Esophagus squamous epithelium (tissue), 5 donors: Measurements from ENCODE around the gene THBS1. TPM values are rescaled to one million over a fixed set of nuclear protein-coding genes. Genes with fewer than 3 reads are reported as not detected.

Source experiments
- DNase-seq: peaks from one replicate; lab custom pipeline; 2025; lab: John Stamatoyannopoulos, UW
- H3K27ac ChIP-seq, 4 donors: fragments of 200-600 bp; sonication (generic); one replicate each; pipeline ENCODE4 v1.5.1; 2016 to 2019; ENCODE audit warnings: mild to moderate bottlenecking in 1 of 4
- H3K27me3 ChIP-seq, 4 donors: fragments of 200-600 bp; sonication (generic); 1 replicate in 3 of 4; 2 replicates in 1 of 4; pipeline versions ENCODE4 v1.5.1 to v1.6.0; 2017 to 2021; ENCODE audit warnings: antibody characterized with exemption in 1 of 4
- H3K36me3 ChIP-seq, 3 donors: fragments of 200-600 bp; sonication (generic); one replicate each; pipeline ENCODE4 v1.5.1; 2016 to 2019
- H3K4me1 ChIP-seq, 3 donors: fragments of 200-600 bp; sonication (generic); one replicate each; pipeline ENCODE4 v1.5.1; 2017 to 2019
- H3K4me3 ChIP-seq, 4 donors: fragments of 200-600 bp; sonication (generic); 1 replicate in 3 of 4; 2 replicates in 1 of 4; pipeline ENCODE4 v1.5.1; 2016 to 2019; ENCODE audit warnings: mild to moderate bottlenecking in 2 of 4, moderate library complexity in 1 of 4
- H3K9me3 ChIP-seq, 3 donors: fragments of 200-600 bp; sonication (generic); one replicate each; pipeline ENCODE4 v1.5.1; 2016 to 2019
- POLR2A ChIP-seq, 4 donors: fragments of 450-650 bp; IDR thresholded peaks; one replicate each; pipeline ENCODE4 v1.6.1; 2017; ENCODE audit warnings: antibody characterized with exemption in 4 of 4, mild to moderate bottlenecking in 4 of 4, moderate library complexity in 3 of 4
- WGBS, 2 donors: methylation state at CpG; one replicate each; pipeline ENCODE4 v1.1.5; 2018; 5-methylcytosine and 5-hydroxymethylcytosine counted together
- intact Hi-C: fragments of 100-400 bp; cut with DNase I; formaldehyde crosslinking; loops from one replicate; pipeline ENCODE4 v1.15.0; 2022
- total RNA-seq, 4 donors: library from RNA; depleted of rRNA; stranded (reverse); fragments of >200 nt; gene quantifications; one replicate each; pipeline ENCODE4 v1.1.0, GENCODE V29; 2016
- TF ChIP-seq, protein P1 (sequence below), 6 experiments: fragments of 450-650 bp in 4 of 6; fragments of 200-600 bp in 2 of 6; sonication (generic) in 2 of 6; IDR thresholded peaks; one replicate each; pipeline ENCODE4 v1.5.1; 2016 to 2019; ENCODE audit warnings: antibody characterized with exemption in 6 of 6, mild to moderate bottlenecking in 4 of 6, moderate library complexity in 4 of 6
- donor health status: DM: yes; HTN: yes; CAD: no.

Gene THBS1
- total RNA-seq, 4 donors from 2014 or later, result 6.3 to 110 (median 63.8) TPM

DNA sequence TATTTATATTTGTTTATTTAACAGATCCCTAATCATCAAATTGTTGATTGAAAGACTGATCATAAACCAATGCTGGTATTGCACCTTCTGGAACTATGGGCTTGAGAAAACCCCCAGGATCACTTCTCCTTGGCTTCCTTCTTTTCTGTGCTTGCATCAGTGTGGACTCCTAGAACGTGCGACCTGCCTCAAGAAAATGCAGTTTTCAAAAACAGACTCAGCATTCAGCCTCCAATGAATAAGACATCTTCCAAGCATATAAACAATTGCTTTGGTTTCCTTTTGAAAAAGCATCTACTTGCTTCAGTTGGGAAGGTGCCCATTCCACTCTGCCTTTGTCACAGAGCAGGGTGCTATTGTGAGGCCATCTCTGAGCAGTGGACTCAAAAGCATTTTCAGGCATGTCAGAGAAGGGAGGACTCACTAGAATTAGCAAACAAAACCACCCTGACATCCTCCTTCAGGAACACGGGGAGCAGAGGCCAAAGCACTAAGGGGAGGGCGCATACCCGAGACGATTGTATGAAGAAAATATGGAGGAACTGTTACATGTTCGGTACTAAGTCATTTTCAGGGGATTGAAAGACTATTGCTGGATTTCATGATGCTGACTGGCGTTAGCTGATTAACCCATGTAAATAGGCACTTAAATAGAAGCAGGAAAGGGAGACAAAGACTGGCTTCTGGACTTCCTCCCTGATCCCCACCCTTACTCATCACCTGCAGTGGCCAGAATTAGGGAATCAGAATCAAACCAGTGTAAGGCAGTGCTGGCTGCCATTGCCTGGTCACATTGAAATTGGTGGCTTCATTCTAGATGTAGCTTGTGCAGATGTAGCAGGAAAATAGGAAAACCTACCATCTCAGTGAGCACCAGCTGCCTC lies 14.7 kb downstream of the THBS1 start:
- no peaks in the 10 kb centered on the region for H3K27me3 ChIP-seq
- H3K4me3 ChIP-seq, result no peak overlapping the region
- peak overlapping the region in 1 of 4 donors; percentile 7 for H3K27ac ChIP-seq
- no peaks in the 10 kb centered on the region for H3K9me3 ChIP-seq
- intact Hi-C loops, result no loop called here
- TF ChIP-seq, protein P1, sequence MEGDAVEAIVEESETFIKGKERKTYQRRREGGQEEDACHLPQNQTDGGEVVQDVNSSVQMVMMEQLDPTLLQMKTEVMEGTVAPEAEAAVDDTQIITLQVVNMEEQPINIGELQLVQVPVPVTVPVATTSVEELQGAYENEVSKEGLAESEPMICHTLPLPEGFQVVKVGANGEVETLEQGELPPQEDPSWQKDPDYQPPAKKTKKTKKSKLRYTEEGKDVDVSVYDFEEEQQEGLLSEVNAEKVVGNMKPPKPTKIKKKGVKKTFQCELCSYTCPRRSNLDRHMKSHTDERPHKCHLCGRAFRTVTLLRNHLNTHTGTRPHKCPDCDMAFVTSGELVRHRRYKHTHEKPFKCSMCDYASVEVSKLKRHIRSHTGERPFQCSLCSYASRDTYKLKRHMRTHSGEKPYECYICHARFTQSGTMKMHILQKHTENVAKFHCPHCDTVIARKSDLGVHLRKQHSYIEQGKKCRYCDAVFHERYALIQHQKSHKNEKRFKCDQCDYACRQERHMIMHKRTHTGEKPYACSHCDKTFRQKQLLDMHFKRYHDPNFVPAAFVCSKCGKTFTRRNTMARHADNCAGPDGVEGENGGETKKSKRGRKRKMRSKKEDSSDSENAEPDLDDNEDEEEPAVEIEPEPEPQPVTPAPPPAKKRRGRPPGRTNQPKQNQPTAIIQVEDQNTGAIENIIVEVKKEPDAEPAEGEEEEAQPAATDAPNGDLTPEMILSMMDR (IDR thresholded peaks at IDR 0.05), result no peak
- TF ChIP-seq POLR2A (IDR thresholded peaks at IDR 0.05), result peak in 1 of 4 donors; percentile 35
- H3K36me3 ChIP-seq, result peaks cover 0 to 59% (median 17%) of the 10 kb centered on the region in 3 donors
- WGBS, 2 donors, result 68 to 82% methylated on average over 8 of the region's 8 CpGs
- no peak for DNase-seq
- H3K4me1 ChIP-seq, result peaks cover 0 to 14% (median under 1%) of the 10 kb centered on the region in 3 donors

DNA sequence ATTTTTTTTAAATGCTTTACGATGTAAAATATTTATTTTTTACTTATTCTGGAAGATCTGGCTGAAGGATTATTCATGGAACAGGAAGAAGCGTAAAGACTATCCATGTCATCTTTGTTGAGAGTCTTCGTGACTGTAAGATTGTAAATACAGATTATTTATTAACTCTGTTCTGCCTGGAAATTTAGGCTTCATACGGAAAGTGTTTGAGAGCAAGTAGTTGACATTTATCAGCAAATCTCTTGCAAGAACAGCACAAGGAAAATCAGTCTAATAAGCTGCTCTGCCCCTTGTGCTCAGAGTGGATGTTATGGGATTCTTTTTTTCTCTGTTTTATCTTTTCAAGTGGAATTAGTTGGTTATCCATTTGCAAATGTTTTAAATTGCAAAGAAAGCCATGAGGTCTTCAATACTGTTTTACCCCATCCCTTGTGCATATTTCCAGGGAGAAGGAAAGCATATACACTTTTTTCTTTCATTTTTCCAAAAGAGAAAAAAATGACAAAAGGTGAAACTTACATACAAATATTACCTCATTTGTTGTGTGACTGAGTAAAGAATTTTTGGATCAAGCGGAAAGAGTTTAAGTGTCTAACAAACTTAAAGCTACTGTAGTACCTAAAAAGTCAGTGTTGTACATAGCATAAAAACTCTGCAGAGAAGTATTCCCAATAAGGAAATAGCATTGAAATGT lies 15.6 kb downstream of the THBS1 start:
- TF ChIP-seq POLR2A (IDR thresholded peaks at IDR 0.05), result peak in 1 of 4 donors; percentile 16
- TF ChIP-seq, protein P1 (IDR thresholded peaks at IDR 0.05), result no peak
- no peak for DNase-seq
- H3K27ac ChIP-seq, result no peak overlapping the region
- H3K27me3 ChIP-seq, result no peaks in the 10 kb centered on the region
- peaks cover 0 to 11% (median 0%) of the 10 kb centered on the region in 3 donors for H3K4me1 ChIP-seq
- H3K9me3 ChIP-seq, result no peaks in the 10 kb centered on the region
- intact Hi-C loops, result no loop called here
- 73 to 74% methylated on average over 5 of the region's 5 CpGs for WGBS, 2 donors
- peaks cover 0 to 50% (median 8%) of the 10 kb centered on the region in 3 donors for H3K36me3 ChIP-seq
- no peak overlapping the region for H3K4me3 ChIP-seq

DNA sequence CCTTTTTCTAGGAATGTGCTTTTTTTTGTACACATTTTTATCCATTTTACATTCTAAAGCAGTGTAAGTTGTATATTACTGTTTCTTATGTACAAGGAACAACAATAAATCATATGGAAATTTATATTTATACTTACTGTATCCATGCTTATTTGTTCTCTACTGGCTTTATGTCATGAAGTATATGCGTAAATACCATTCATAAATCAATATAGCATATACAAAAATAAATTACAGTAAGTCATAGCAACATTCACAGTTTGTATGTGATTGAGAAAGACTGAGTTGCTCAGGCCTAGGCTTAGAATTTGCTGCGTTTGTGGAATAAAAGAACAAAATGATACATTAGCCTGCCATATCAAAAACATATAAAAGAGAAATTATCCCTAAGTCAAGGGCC lies 16.5 kb downstream of the THBS1 start:
- Histone ChIP-seq H3K27me3 (no peaks in the 10 kb centered on the region), H3K4me3 (no peak overlapping the region), H3K36me3 (peaks cover 0 to 41% (median 3%) of the 10 kb centered on the region in 3 donors), H3K4me1 (peaks cover 0 to 11% (median 0%) of the 10 kb centered on the region in 3 donors), H3K9me3 (no peaks in the 10 kb centered on the region), H3K27ac (no peak overlapping the region)
- WGBS, 2 donors, result 90 to 95% methylated on average over 2 of the region's 2 CpGs
- TF ChIP-seq POLR2A (IDR thresholded peaks at IDR 0.05), result no peak
- TF ChIP-seq, protein P1 (IDR thresholded peaks at IDR 0.05), result no peak
- DNase-seq, result no peak
- intact Hi-C loops, result no loop called here

DNA sequence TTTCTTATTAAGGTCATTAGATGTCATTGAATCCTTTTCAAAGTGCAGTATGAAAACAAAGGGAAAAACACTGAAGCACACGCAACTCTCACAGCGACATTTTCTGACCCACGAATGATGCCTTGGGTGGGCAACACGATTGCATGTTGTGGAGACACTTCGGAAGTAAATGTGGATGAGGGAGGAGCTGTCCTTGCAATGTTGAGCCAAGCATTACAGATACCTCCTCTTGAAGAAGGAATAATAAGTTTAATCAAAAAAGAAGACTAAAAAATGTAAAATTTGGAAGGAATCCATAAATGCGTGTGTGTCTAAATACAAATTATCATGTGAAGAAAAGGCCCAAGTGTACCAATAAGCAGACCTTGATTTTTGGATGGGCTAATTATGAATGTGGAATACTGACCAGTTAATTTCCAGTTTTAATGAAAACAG lies 16.9 kb downstream of the THBS1 start:
- Histone ChIP-seq H3K4me3 (no peak overlapping the region), H3K27ac (no peak overlapping the region), H3K4me1 (peaks cover 0 to 11% (median 0%) of the 10 kb centered on the region in 3 donors), H3K27me3 (no peaks in the 10 kb centered on the region), H3K9me3 (no peaks in the 10 kb centered on the region), H3K36me3 (peaks cover 0 to 37% (median 3%) of the 10 kb centered on the region in 3 donors)
- intact Hi-C loops, result no loop called here
- no peak for TF ChIP-seq POLR2A (IDR thresholded peaks at IDR 0.05)
- TF ChIP-seq, protein P1 (IDR thresholded peaks at IDR 0.05), result no peak
- WGBS, 2 donors, result 79 to 92% methylated on average over 6 of the region's 6 CpGs
- DNase-seq, result no peak
